Subcutaneous preadipocyte (primary cell): ENCODE measurements around the gene SEC23B. TPM values are rescaled to one million over a fixed set of nuclear protein-coding genes. Genes with fewer than 3 reads are reported as not detected.

ENCODE experiments used
- small RNA-seq: library from RNA; depleted of rRNA; stranded (forward); fragments of <200 nt; gene quantifications from one replicate; pipeline ENCODE3, GENCODE V24; 2012
- total RNA-seq: library from RNA; depleted of rRNA; stranded (reverse); fragments of >200 nt; gene quantifications from 2 replicates; pipeline ENCODE4 v1.2.3, GENCODE V29; 2012

Gene SEC23B
- total RNA-seq: 48.5 and 66.7 TPM in 2 replicates

GRCh38 chr20:18507218-18508191 is at the start of gene SEC23B:
Gene SEC23B, plus strand, starts transcription at chr20:18507940. Its CDS starts 2,896 bp downstream, at chr20:18510836.

GRCh38 chr20:18466894-18467730 is 40.6 kb upstream of the SEC23B start, which contains the start of the genes DZANK1 and POLR3F:
Gene DZANK1, minus strand, starts transcription at chr20:18467030. Its CDS starts 1,672 bp downstream, at chr20:18465358.
Gene POLR3F, plus strand, starts transcription at chr20:18467390. Its CDS starts 117 bp downstream, at chr20:18467507.

GRCh38 chr20:18496740-18497592 is 10.8 kb upstream of the SEC23B start, which contains the start of gene RBBP9:
Gene RBBP9, minus strand, starts transcription at chr20:18497225. Its CDS starts 58 bp downstream, at chr20:18497167.

GRCh38 chr20:18566892-18567738 is 59.4 kb downstream of the SEC23B start, which contains the start of gene SMIM26:
Gene SMIM26, plus strand, starts transcription at chr20:18567432. Its CDS starts 47 bp downstream, at chr20:18567479.

GRCh38 chr20:18587665-18588573 is 80.2 kb downstream of the SEC23B start, which contains the start of gene DTD1:
Gene DTD1, plus strand, starts transcription at chr20:18588054. Its CDS starts 19 bp downstream, at chr20:18588073.

Small RNA genes lying within 50 kb of the gene (small RNA-seq; reads per million reads assigned to genes)
- gene MIR3192 (not detected), gene RN7SL638P (not detected), gene RNU6ATAC34P (not detected)

Other genes with a start within 250 kb of the SEC23B start
- gene ZNF133, start 219.4 kb upstream of the SEC23B start, total RNA-seq: 11.1 and 17.3 TPM in 2 replicates
- gene DZANK1, start 40.9 kb upstream of the SEC23B start, total RNA-seq: 0.73 and 1.2 TPM in 2 replicates
- gene POLR3F, start 40.5 kb upstream of the SEC23B start, total RNA-seq: 15.1 and 17.8 TPM in 2 replicates
- gene RBBP9, start 10.7 kb upstream of the SEC23B start, total RNA-seq: 17.6 and 22.1 TPM in 2 replicates
- 31.9 and 57.7 TPM in 2 replicates for gene SMIM26, start 59.5 kb downstream of the SEC23B start, total RNA-seq
- gene DTD1, start 80.1 kb downstream of the SEC23B start, total RNA-seq: 75.3 and 82.3 TPM in 2 replicates